HG03175 (cell line): ENCODE results near the gene ARHGAP15.
A peak's percentile ranks its signal among the peaks of the same experiment; 100 is the strongest.

Experiments used
- ATAC-seq: cut with Tn5 transposase; IDR thresholded peaks from one replicate; pipeline ENCODE4 v1.9.1; 2021; ENCODE audit warnings: mild to moderate bottlenecking, moderate library complexity; ENCODE audit not compliant: unreplicated experiment

ARHGAP15 gene

DNA sequence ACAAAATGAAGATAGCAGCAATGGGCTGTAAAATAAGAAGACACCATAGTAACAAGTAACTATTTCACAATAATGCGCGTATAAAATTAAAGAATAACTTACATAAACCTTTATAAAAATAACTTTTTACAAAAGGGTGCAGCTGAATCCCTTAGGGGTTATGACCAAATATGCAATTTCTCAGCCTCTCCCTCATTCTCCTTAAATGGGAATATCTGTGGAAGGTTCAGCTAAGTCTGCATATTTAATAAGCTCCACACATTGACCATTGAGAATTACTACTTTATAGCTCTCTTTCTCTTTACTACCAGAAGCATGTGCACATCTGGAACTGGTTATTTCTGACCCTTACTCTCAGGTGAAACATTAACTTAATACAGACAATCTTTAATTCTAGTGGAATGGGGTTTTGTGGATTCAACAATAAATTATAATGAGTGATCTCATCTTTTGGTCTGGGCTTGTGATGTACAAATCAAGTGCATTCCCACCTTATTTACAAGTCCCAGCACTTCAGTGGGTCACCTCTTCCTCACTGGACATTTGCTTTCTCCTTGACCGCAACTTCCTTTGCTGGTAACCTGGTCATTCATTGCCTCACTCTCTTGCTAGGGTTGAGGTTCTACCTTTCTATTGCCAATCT, 15.7 kb downstream of the ARHGAP15 start:
- no peak for ATAC-seq

DNA sequence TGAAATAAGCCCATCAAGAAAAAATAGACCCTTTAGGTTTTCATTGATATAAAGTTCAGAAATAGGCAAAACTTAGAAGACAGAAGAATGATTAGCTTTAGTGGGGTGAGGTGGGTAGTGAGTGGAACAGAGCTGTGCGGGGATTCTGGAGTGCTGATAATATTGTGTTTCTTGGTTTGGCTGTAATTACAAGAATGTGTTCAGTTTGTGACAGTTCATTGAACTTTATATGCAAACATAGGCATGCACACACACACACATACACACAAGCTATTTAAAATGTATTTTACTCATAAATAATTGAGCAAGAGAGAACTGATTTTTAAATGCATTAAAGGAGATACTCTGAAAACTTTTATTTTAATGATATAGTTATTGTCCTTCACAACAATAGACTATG, 17.1 kb downstream of the ARHGAP15 start:
- ATAC-seq = no peak

DNA sequence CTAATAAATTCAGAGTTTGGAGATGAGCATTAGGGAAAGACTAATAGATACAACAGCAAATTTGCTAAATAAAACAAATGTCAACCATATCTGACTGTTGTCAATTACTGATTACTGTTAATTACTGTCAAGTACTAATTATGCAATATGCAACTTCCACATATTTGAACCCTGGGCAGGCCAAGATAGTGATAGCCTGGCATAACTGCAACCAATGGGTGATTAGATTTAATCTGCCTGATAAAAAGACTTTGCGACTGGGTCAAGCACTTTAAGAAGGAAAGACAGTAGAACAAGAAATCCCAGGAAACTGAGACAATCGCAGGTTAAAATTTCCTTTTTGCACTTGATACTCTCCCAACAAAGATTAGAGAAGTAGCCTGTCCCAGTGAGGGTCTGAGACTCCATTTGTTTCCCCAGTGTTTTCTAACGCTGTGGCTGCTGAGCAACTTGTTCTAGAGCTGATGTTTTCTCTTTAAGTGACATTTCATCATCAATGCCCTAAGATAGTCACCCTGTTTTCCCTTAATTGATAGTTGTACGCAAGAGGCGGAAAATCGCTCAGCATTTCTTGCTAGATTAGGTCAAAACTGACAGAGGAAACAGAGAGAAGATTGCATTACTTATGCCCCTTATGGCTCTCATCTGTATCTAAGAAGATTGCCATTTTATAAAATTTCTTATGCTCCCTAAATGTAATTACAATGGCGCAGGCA, 17.8 kb downstream of the ARHGAP15 start:
- ATAC-seq = no peak

DNA sequence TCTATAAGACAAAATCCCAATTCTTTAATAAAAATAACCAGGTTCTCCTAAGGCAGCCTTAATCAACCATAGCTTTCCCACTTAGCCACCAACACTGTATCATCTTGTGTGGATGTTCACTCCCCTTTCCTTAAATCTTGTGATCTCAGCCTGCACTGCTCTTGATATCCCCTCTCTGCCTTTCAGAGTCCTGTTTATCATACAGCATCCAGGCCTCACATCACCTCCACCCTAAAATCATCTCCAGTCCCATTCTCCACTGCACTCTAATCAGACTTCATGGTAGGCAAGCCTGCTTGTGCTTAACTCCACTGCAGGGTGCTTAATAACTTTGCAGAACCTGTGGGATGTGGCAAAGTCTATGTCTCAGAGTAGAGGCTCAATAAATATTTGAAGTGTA, 18.8 kb downstream of the ARHGAP15 start:
- ATAC-seq = no peak

DNA sequence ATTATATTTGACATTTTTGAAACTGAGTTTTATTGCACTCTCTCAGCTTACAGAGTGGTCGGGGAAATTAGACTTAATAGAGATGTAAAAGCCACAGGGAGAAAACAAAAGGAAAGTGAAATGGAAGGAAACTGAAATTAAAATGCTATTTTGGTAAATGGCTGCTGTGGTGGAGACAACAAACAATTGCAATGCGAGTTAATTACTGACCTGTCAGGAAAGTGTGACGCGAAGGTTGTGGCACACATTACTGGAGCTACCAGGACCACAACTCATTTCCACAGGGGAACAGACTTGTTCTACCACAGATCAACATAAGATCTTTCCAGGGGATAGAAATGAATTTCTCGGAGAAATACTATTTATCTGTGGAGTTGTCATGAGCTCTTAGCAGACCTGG, 19.5 kb downstream of the ARHGAP15 start:
- ATAC-seq = peak; percentile 82

DNA sequence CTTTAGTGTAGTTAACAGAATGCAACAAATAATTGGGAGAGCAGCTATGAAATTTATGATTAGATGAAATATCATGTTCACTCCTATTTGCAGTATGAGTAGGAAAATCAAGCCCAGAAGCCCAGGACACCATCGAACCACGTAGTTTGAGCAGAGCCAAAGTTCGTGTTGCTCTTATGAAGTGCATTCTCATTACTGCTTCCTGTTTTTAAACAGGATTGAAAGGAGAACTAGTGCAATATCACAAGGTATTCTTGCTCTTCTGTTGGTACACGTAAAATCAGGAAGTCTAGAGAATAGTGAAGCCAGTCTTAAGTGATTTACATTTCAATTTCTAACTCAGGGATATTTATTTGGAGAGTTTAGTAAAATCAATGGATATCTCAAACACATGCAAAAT, 21.1 kb downstream of the ARHGAP15 start:
- peak; percentile 43 for ATAC-seq

DNA sequence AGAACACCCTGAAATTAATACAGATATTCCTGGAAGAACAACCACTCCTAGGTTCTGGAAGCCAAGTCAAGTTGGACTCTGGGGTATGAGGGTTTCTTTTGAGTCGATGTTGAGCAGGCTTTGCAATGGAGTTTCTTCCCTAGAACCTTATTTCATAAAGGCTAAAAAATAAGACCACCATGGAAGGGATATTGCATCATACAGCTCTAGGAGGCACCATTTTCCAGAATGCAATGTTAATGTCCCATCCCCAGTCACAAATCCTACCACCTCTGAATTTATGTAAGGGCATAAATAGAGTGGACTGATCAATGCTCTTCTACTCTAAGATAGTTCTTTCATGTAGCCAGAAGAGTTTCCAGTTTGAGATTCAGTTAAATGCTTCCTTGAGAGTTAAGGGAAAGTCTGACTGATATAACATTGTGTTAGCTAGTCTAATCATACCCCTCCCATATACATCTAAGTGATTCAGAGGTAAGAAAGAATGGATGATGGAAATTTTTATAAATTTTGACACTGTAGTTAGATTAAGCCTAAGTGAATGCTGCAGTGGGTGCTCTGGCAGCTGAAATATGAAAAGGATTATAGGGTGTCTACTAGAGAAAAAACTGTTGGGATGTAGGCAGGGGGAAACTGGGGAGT, 22.0 kb downstream of the ARHGAP15 start:
- no peak for ATAC-seq

DNA sequence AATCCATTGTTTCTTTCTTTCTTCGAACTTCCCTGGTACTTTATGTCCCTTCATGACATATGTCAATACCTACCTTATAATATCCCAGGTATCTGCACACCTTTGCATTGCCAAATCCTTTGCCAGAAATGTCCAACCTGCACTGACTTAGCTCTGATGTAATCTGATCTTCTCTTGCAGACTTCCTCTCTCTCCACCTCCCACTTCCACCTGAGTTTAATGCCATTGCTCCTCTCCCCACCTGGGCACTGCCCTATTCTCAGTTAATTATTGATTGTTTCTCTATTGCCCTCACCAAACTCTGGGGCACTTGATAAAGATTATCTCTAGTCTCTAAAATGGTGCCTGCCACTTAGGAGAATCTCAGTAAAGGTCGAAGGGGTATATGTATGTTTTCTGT, 23.0 kb downstream of the ARHGAP15 start:
- ATAC-seq = no peak

DNA sequence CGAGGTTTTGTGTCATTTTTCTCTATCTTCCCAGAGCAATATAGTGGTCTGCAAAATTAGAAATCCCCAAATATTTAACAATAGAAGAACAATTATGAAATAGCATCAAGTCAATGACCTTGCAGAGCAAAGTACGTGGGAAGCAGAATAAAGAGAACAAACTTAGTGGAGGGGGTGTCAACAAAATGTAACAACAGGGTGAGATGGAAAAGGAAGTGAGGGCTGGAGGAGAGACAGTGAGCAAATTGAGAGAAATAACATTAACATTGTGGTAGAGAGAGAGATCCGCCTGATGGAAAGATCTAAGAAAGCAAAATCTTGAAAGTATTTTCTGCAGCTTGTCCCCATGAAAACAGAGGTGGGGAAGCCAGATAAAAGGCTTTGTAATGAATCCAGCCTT, 23.4 kb downstream of the ARHGAP15 start:
- no peak for ATAC-seq

DNA sequence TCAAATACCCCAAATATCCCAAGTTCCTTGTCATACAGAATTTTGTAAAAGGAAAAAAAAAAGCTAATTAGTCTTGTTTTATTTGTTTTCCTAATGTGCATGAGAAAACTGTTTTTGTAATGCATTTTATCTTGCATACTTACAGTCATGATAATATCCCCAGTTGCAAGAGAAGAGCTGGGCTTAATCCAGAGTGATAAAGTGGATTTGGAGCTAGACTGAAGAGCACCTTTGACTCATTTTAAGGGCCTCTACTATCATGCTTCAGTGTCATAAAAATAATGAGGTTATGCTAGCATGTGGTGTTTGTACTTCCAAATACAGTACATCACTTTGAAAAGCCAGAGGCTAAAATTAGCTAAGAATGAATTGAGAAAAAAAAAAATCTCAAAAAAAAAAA, 26.4 kb downstream of the ARHGAP15 start:
- no peak for ATAC-seq

DNA sequence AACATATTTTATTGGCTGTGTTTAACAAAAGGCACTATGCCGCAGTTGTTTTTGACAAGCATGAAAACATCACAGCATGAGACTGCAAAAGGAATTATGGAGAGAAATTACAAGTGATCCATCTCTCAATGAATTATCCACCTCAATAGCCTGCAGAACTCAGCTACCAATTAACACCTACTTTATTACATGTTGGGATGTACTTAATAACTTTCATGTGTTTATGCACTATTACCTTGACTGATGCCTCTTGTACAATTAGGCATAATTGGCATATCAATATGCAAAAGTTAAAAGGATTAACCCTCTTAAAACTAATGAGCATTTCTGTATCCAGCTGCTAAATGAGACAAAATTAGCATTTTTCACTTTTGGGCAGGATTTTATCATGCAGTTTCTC, 27.8 kb downstream of the ARHGAP15 start:
- no peak for ATAC-seq

DNA sequence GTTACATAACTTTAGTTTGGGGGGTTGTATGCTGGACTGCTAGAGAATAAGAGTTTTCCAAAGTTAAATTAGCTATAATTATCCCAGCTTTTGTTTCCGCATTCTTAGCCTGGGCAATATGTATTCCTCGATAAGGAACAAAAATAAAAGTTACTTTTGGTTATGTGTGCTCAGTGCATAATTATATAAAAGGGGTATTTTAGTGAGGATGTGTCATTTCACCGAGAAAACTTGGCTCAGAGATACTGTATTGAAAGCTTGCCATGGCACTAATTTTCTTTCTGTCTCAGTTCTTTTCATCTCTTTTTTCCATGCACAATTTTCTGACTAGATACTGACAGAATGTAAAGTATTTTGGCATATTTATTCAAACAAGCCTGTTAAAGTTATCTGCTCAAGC, 28.2 kb downstream of the ARHGAP15 start:
- no peak for ATAC-seq

DNA sequence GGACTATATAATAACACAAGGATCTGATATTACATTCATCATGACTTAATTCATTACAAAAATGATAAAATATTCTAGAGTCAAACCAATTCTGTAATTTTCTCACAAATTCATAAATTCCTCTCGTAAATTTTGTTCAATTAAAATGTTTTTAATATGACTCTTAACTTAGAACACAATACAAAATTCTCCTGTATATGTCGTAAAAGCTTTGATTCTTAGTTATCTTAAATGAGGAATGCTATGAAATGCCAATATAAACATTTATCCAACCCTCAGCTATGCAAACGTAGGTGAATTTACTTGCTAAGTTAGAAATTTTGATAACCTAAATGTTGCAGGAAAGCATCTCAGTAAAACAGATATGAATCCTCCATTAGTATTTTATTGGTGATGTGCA, 28.9 kb downstream of the ARHGAP15 start:
- ATAC-seq = no peak

DNA sequence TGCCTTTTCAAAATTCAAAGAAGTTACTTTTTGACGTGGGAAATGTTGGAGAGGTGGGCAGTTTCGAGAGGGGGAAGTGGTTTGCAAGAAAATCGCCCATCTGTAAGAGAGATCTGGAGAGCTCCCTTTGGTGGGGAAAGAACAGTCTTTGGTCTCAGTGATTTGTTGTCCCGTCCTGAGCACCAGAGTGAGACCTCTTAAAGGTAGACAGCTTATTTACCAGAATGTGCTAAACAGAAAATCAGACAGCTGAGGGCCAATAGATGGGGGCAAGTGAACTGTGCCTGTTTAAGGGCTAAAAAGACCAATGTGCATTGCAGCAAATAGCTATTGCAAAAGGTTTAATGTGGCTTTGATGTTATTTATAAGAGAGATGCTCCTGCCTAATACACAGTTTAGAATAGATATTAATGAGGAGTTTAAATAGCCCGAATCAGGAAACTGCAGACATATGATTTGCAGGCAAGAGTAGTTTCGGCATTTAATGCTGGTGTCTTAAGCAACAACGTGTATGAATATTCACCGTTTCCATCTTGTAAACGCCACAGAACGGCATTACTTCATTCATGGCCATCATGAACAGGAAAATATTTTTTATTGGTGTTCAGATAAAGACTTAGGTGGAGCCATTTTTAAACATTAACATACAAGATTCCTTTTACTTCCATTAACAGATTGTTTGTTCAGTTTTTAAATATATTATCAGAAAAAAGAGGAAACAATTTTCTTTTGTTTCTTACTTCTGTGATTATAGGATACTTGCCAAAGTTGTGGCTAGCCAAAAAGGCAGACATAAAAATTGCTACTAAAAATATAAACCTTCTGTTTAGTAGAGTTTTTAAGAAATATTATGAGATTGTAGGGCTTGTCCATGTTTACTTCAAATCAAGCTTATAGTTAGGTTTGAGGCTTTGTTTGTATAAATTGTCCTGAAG, 29.6 kb downstream of the ARHGAP15 start:
- no peak for ATAC-seq

DNA sequence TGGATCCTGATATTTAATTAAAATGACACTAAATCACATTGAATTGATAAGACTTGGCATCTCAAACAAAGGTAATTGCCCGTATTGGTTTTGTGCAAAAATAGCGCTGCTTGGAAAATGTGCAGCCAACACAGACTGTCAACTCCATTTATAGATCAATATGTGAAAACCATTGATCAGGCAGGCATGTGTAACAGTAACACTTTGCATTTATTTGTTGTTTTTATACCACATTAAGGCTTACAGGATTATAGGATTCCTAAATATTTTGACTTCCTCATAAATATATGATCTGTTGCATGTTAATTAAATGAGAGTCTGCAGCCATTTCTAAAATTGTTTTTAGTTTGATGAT, 30.2 kb downstream of the ARHGAP15 start:
- no peak for ATAC-seq

DNA sequence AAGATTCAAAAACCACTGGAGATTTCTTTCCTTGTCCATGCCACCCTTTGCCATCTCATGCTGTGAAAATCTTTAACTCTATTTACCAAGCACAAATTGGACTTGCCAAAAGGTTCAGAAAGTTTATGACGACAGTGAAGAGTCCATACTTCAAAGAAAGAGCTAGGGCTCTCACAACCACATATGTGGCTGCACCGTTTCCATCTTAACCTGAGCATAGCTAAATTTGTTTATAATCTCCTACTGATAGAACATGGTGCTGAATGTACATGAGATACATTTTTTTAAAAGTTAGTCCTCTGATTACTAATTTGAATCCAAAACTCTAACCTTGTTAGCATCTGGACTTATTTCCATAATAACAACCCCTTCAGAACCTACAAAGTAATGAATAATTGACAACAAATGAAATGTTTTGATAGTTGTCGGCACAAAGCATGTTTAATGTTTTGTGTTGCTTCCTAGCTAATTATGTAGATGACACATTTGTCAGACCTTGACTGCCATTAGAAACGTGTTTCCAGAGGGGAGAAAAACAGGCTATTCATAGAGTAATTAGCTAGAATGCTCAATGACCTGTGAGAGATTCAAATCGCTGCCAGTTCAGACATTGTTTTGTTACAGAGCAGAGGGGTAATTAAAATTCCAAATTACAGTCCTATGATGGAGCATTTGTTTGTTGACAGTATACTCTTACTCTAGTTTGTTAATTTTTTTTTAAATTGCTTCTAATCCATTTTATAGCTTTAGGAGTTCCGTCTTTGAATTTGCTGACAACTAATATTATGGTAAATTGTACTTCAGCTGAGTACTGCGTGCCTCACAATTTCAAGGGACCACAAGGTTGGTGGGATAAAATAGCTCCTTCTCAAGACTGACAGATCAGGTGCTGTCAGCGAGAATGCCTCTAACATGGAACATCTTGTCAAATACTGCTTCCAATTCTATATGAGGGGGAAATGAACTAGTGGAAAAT, 31.8 kb downstream of the ARHGAP15 start:
- no peak for ATAC-seq

DNA sequence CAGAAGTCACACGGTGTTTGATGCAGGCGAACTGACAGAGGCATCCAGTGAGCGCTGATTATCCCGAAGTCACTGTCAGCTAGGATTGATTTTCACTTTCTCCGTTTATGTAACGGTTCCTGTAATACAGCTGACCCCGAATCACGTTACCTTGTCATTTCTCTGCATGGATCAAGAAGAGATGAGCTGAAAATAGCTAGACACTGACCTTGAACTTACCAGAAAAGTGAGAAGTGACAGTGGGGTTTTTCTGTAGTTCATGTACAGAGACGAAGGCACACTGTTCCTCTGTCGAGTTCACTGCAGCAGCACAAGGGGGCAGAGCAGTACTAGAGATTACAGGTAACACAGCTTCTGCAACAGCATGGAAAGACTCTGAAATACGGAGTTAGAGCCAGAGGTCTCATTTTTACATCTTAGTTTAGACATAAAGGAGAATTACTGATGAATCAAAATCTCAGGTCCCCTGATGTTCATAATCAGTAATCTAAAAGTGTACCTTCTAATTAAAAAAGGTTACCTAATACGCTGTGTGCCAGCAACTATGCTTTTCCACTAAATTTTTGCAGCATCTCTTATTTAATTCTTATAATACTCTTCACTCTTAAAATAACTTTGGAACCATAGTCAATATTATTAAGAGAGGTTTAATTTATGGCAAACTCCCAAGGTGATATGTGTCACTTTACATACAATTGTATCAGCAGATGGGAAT, 33.1 kb downstream of the ARHGAP15 start:
- ATAC-seq = peak; percentile 79

DNA sequence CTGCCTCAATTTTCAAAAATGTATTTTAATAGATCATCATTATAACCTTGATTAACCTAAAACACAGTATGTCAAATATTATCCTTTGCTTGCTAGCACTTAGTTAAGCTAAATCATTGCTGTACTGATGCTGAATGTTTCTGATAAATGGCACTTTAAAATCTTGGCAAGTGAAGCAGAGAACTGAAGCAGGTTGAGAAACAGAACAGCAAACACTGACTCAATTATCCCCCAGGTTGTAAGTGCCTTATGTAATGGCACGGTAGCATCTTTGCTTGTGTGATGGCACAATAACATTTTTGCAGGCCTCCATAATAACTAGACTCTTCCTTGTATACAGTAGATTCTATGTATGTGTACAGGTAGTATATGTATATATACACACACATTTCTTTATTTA, 33.8 kb downstream of the ARHGAP15 start:
- no peak for ATAC-seq

DNA sequence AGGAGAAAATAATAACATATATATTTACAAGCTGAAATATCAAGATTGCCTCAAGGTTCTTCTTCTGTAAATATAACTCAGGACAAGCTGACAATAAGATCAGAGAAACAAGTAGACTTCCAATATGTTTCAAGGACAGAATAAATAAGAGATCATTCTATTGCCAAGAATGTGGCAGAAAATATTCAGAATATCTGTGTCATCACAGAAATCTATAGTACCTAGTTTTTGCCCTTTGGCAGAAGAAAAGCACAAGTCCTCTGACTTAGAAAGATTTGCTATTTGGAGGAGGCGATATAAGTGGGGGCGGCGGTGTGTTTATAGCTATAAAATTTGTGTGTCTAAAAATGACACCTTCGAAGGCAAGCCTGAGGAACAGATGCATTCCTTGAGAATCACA, 34.3 kb downstream of the ARHGAP15 start:
- no peak for ATAC-seq

DNA sequence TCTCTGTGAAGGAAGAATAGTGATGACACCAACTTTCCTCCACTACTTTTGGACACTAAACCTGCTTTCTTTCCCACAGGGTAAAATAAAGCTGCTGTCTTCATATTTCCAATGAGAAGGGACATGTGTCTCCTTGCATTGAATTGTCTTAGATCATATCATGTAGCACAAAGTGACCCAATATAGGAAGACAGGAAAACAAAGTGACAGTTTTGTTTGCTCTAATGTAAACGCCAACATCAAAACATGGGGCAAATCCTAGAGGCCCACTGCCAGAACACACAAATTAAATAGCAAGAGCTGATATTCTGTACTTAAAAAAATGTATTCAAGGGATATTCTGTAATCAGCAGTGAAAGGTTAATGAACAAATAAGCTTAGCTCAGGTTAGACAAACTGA, 36.1 kb downstream of the ARHGAP15 start:
- ATAC-seq = no peak
